Activated CD4-positive, alpha-beta memory T cell treated with anti-CD3 and anti-CD28 coated beads, Interleukin-2, amount 10 ng/mL, durations not matched to agents 7 days and 5 days (primary cell): ENCODE results near the gene SPDYE4. TPM values are rescaled to one million over a fixed set of nuclear protein-coding genes. Genes with fewer than 3 reads are reported as not detected.

Experiments used
- CTCF ChIA-PET: fragments of 350-600 bp; sonication (Branson Sonifier 250); formaldehyde crosslinking; loops from one replicate; lab custom pipeline; 2021; ENCODE audit warnings: antibody characterized with exemption, inconsistent platforms; lab: Charles Lee
- POLR2A ChIA-PET: fragments of 350-600 bp; sonication (Branson Sonifier 250); formaldehyde crosslinking; loops from one replicate; lab custom pipeline; 2021; ENCODE audit warnings: antibody characterized with exemption; lab: Charles Lee
- DNase-seq: peaks from one replicate; pipeline ENCODE4 v3.0.0-alpha.2; 2020
- H3K27ac Mint-ChIP-seq: one replicate; pipeline ENCODE4 v1.8.0; 2021; ENCODE audit warnings: mild to moderate bottlenecking, mixed read lengths
- H3K27me3 Mint-ChIP-seq: one replicate; pipeline ENCODE4 v1.8.0; 2021; ENCODE audit warnings: mixed read lengths
- H3K36me3 Mint-ChIP-seq: one replicate; pipeline ENCODE4 v1.8.0; 2021; ENCODE audit warnings: low read depth, mixed read lengths
- H3K4me1 Mint-ChIP-seq: one replicate; pipeline ENCODE4 v1.8.0; 2021; ENCODE audit warnings: mixed read lengths
- H3K4me3 Mint-ChIP-seq: one replicate; pipeline ENCODE4 v1.8.0; 2021; ENCODE audit warnings: mild to moderate bottlenecking, mixed read lengths
- H3K9me3 Mint-ChIP-seq: one replicate; pipeline ENCODE4 v1.8.0; 2021; ENCODE audit warnings: mixed read lengths
- total RNA-seq, 2 experiments: library from RNA; stranded (reverse); gene quantifications; one replicate each; pipeline ENCODE4 v1.2.3, GENCODE V29; 2021

Gene SPDYE4
- total RNA-seq, 2 experiments from 2014 or later: not detected

DNA sequence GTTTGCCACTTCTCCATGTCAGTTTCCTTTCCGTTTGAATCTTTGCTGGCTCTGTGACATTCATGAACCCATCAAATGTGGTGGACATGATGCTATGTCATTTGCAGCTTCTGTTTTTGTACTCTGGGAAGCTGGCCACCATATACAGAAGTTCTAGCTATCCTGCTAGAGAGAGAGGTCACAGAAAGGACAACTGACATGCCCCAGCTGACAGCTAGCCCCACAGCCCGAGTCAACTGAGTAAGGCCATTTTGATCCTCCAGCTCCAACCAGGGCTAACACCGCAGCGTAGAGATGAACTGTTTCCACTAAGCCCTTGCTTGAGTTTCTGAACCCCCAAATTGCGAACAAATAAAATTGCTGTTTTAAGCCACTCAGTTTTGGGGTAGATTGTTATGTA lies 47.5 kb downstream of the SPDYE4 start:
- ChIA-PET POLR2A (no interaction called here), CTCF (no interaction called here)
- DNase-seq: no peak
- no peaks in the 10 kb centered on the region for H3K4me1 Mint-ChIP-seq
- H3K36me3 Mint-ChIP-seq: no peaks in the 10 kb centered on the region
- no peak overlapping the region for H3K4me3 Mint-ChIP-seq
- H3K9me3 Mint-ChIP-seq: no peaks in the 10 kb centered on the region
- H3K27me3 Mint-ChIP-seq: peaks cover 7% of the 10 kb centered on the region
- no peak overlapping the region for H3K27ac Mint-ChIP-seq

DNA sequence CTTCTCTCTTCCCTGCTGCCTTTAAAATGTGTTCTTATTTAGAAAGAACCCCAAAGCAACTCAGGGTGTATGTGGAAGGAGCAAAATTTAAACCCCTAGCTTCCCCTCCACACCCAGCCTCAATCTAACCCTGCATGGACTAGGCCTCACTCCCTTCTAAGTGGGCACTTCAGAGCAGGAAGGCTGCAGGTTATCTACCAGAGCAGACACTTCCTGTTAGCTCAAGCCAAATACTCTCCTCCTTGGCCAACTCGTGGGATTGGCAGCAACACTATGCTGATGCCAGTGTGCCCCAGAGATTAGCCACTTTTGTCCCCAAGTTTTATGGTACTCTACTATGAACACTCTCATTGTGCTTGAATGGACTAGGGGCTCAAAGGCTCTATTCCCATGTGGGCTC lies 49.3 kb downstream of the SPDYE4 start:
- POLR2A ChIA-PET: no interaction called here
- H3K9me3 Mint-ChIP-seq: no peaks in the 10 kb centered on the region
- CTCF ChIA-PET: no interaction called here

DNA sequence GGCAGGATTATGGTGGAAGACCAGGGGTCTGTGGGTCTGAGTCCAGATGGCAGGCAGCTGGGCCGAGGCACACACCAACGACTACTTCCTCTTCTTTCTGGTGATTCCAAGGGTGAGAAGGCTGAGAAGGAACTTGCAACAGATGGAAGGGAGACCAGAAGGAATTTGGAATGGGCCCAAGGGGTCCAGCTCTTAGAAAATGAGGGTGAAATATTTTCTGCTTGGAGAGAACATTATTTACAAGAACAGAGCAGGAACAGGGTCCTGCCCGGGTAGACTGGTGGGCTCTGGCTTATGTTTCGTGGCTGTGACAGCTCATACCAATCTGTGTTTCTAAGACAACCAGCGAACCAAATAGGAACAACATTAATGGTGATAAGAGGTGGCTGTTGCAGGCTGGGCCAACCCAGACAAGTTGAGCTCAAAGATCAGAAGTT lies 50.3 kb downstream of the SPDYE4 start:
- no peak for DNase-seq
- H3K4me1 Mint-ChIP-seq: no peaks in the 10 kb centered on the region
- H3K9me3 Mint-ChIP-seq: no peaks in the 10 kb centered on the region
- H3K4me3 Mint-ChIP-seq: no peak overlapping the region
- ChIA-PET CTCF (no interaction called here), POLR2A (interaction anchor here (0.6 kb wide), 1 partner anchor 13 kb away, joined by 3 read pairs; no protein-coding TSS in a partner anchor)
- no peak overlapping the region for H3K27ac Mint-ChIP-seq
- H3K27me3 Mint-ChIP-seq: peaks cover 16% of the 10 kb centered on the region
- H3K36me3 Mint-ChIP-seq: no peaks in the 10 kb centered on the region

More for the DNA sequence above, 49.3 kb downstream of the SPDYE4 start:
- Mint-ChIP-seq H3K27me3 (peaks cover 11% of the 10 kb centered on the region), H3K4me1 (no peaks in the 10 kb centered on the region), H3K27ac (no peak overlapping the region), H3K4me3 (no peak overlapping the region), H3K36me3 (no peaks in the 10 kb centered on the region)
- no peak for DNase-seq

DNA sequence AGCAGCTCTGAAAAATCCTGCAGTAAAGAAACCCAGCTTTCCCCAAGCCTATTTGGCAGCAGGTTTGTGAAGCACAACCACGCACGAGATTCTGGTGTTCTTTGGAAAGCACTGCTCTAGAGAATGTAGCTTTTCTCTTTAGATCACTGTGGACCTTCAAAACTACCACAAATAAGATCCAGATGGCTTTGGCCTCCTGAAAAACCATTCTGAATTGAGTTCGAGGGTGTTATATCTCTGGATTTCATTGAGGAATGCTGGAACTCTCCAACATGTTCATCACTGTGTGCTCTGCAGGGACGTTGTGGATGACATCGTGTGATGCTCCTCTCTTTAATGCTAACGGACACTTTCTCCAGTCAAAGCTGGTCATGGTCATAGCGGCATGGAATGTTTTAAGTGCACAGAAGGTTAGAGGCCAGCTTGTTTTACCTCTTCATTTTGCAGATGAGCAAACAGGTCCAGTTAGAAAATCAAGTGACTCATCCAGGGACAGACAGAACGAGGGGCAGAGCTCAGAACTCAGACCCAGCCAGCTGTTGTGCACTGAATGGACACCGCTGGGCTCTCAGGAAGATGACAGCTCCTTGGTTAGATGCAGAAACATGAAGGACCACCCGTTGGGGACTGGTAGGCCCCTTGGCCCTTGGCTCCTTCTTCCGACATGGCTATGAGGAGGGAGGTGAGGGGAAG lies 50.9 kb downstream of the SPDYE4 start:
- Mint-ChIP-seq H3K9me3 (no peaks in the 10 kb centered on the region), H3K4me3 (no peak overlapping the region), H3K36me3 (no peaks in the 10 kb centered on the region), H3K4me1 (no peaks in the 10 kb centered on the region), H3K27me3 (peaks cover 14% of the 10 kb centered on the region), H3K27ac (no peak overlapping the region)
- DNase-seq: no peak
- ChIA-PET CTCF (interaction anchor here (0.7 kb wide), 1 partner anchor 412 kb away, joined by 5 read pairs; no protein-coding TSS in a partner anchor), POLR2A (no interaction called here)

DNA sequence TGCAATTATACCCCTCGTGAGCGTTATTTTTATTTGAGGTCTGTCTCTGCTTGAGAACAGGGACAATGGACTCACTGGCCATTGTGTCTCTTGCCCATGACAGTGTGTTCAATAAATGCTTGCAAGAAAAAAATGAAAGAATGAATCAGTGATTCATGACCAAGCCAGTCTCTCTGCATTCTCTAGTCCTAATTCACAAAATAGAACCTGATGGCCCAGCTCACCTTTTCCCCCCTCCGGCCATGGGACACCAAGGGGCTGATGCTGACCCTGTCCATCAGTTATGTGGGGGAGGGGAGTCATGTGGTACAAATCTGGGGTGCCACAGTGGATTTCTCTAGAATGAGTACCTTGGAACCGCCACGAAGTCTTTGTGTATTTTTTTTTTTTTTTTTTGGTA lies 51.9 kb downstream of the SPDYE4 start:
- no peak for DNase-seq
- H3K9me3 Mint-ChIP-seq: no peaks in the 10 kb centered on the region
- no peaks in the 10 kb centered on the region for H3K36me3 Mint-ChIP-seq
- H3K4me3 Mint-ChIP-seq: no peak overlapping the region
- H3K4me1 Mint-ChIP-seq: no peaks in the 10 kb centered on the region
- ChIA-PET CTCF (interaction anchor here (0.7 kb wide), 1 partner anchor 411 kb away, joined by 5 read pairs; no protein-coding TSS in a partner anchor), POLR2A (no interaction called here)
- peaks cover 14% of the 10 kb centered on the region for H3K27me3 Mint-ChIP-seq
- no peak overlapping the region for H3K27ac Mint-ChIP-seq

DNA sequence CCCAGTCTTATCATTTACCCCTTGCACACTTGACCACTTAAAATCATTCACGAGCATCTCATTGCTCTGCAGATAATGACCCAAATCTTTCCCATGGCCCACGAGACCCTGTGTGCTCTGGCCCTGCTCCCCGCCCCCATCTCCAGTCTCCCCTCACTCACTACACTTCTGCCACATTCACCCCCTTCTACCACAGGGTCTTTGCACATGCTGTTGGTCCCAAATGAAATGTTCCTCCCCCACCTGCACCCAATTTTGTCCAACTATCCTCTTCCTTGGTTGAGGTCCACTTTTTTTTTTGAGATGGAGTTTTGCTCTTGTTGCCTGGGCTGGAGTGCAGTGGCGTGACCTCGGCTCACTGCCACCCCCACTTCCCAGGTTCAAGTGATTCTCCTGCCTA lies 52.9 kb downstream of the SPDYE4 start:
- Mint-ChIP-seq H3K27me3 (peaks cover 14% of the 10 kb centered on the region), H3K9me3 (no peaks in the 10 kb centered on the region), H3K27ac (no peak overlapping the region), H3K4me1 (no peaks in the 10 kb centered on the region), H3K4me3 (no peak overlapping the region), H3K36me3 (no peaks in the 10 kb centered on the region)
- ChIA-PET CTCF (no interaction called here), POLR2A (no interaction called here)
- DNase-seq: no peak

DNA sequence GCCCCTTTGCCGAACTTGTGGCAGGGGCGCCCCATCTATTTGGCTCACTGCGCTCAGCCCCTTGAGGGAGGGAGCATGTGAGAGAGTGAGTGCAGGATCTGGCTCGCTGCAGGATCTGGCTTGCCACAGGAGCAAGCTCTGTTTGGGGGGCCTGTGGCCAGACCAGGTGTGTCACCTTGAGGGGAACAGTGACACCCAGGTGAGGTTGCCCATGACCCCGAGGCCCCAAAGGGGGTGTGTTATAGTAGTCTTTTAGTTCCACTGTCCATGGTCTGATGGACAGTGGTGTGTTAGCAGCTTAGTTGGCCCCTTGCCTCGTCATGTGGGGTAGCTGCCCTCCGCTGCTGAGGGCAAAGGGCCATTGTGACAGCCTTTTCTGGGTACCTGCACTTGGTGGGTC lies 55.3 kb downstream of the SPDYE4 start:
- no peak for DNase-seq
- H3K4me1 Mint-ChIP-seq: no peaks in the 10 kb centered on the region
- H3K27me3 Mint-ChIP-seq: peaks cover 13% of the 10 kb centered on the region
- ChIA-PET CTCF (no interaction called here), POLR2A (no interaction called here)
- H3K36me3 Mint-ChIP-seq: no peaks in the 10 kb centered on the region
- no peak overlapping the region for H3K4me3 Mint-ChIP-seq
- no peaks in the 10 kb centered on the region for H3K9me3 Mint-ChIP-seq
- no peak overlapping the region for H3K27ac Mint-ChIP-seq

DNA sequence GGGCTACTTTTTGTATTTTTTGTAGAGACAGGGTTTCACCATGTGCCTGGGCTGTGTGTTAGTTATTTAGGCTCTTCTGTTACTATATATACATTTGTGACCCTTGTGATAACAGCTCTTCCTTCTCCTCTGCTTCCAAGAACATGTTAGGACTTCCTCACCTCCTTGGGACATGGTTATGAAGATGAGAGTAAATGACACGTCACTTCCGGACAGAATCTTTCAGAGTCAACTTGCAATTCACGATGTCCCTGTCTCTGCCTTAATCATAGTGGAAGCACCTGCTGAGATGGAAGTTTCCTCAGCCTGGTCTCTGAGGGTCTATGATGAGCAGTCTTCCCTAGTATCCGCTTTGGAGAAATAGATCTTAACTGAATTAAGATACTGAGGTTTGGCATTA lies 56.6 kb downstream of the SPDYE4 start:
- H3K36me3 Mint-ChIP-seq: no peaks in the 10 kb centered on the region
- H3K9me3 Mint-ChIP-seq: no peaks in the 10 kb centered on the region
- DNase-seq: no peak
- no peak overlapping the region for H3K4me3 Mint-ChIP-seq
- no peaks in the 10 kb centered on the region for H3K4me1 Mint-ChIP-seq
- CTCF ChIA-PET: no interaction called here
- no peak overlapping the region for H3K27ac Mint-ChIP-seq
- peaks cover 14% of the 10 kb centered on the region for H3K27me3 Mint-ChIP-seq
- POLR2A ChIA-PET: no interaction called here

DNA sequence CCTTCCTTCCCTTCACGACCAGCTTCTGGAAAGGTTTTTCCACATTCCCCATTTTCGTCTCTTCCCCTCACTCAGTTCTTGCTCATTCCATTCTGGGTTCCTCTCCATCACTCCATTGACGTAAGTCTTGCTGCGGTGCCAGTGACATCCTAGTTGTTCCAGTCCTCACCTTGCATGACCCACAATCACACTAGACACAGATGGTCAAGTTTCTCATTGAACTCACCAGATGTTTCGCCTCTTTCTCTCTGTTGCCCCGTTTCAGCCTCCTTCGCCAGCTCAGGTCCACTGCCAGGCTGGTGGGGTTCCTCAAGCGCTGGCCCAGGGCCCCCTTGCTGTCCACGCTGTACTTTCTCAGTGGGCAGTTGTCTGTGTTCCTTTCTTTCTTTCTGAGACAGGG lies 57.1 kb downstream of the SPDYE4 start:
- no peaks in the 10 kb centered on the region for H3K9me3 Mint-ChIP-seq
- H3K36me3 Mint-ChIP-seq: no peaks in the 10 kb centered on the region
- no peaks in the 10 kb centered on the region for H3K4me1 Mint-ChIP-seq
- no peak overlapping the region for H3K27ac Mint-ChIP-seq
- ChIA-PET CTCF (no interaction called here), POLR2A (interaction anchor here (0.6 kb wide), 1 partner anchor 1064 kb away, joined by 3 read pairs; no protein-coding TSS in a partner anchor)
- H3K4me3 Mint-ChIP-seq: no peak overlapping the region
- peaks cover 14% of the 10 kb centered on the region for H3K27me3 Mint-ChIP-seq
- no peak for DNase-seq

Other genes starting within 250 kb of the SPDYE4 start
- gene MYH10, start 127.8 kb downstream of the SPDYE4 start, total RNA-seq: 10 to 100 TPM; 10.2 to 11.2 TPM
- gene CCDC42, start 13.7 kb downstream of the SPDYE4 start, total RNA-seq: under 1 TPM; 0.28 to 0.45 TPM
- under 1 TPM in 1 of 2 experiments, not detected in 1; 0.13 TPM for gene MFSD6L, start 40.8 kb upstream of the SPDYE4 start, total RNA-seq
- gene PIK3R6, start 109.1 kb upstream of the SPDYE4 start, total RNA-seq: 1 to 10 TPM; 2.0 to 2.2 TPM
- gene PIK3R5, start 207.2 kb upstream of the SPDYE4 start, total RNA-seq: 10 to 100 TPM; 50.3 to 52.7 TPM